Fibroblast of peridontal ligament (primary cell): Measurements from ENCODE around the gene FANCC.
"Not testable (repeated sequence)": the region's sequence is repeated elsewhere in the genome, so short reads cannot be mapped to it uniquely, and the experiment has no call there.

ENCODE experiments used
- DNase-seq: peaks from one replicate; pipeline ENCODE4 v3.0.0-alpha.2; 2010; ENCODE audit errors: extremely low read depth

Gene FANCC

GRCh38 chr9:95282332-95282731 is 35.2 kb downstream of the FANCC start:
- DNase-seq: no peak

GRCh38 chr9:95280745-95281144 is 36.8 kb downstream of the FANCC start:
- DNase-seq: no peak

- no peak for DNase-seq
Measured at GRCh38 chr9:95277509-95277908, 40.0 kb downstream of the FANCC start.

- no peak for DNase-seq
Measured at GRCh38 chr9:95276395-95276954, 41.0 kb downstream of the FANCC start.

- not testable (repeated sequence) for DNase-seq
Measured at GRCh38 chr9:95274160-95274559, 43.3 kb downstream of the FANCC start.

- no peak for DNase-seq
Measured at GRCh38 chr9:95273369-95274022, 44.0 kb downstream of the FANCC start.

GRCh38 chr9:95272830-95273229 is 44.7 kb downstream of the FANCC start:
- DNase-seq: no peak

- no peak for DNase-seq
Measured at GRCh38 chr9:95270790-95271189, 46.7 kb downstream of the FANCC start.

GRCh38 chr9:95269803-95270773 is 47.4 kb downstream of the FANCC start:
- DNase-seq: not testable (repeated sequence)

- peak; percentile 64 for DNase-seq
Measured at GRCh38 chr9:95268681-95269080, 48.8 kb downstream of the FANCC start.

GRCh38 chr9:95266649-95267048 is 50.9 kb downstream of the FANCC start:
- DNase-seq: no peak

GRCh38 chr9:95265960-95266359 is 51.5 kb downstream of the FANCC start:
- DNase-seq: no peak

- peak; percentile 70 for DNase-seq
Measured at GRCh38 chr9:95264954-95265615, 52.4 kb downstream of the FANCC start.

- DNase-seq: no peak
Measured at GRCh38 chr9:95261890-95262289, 55.6 kb downstream of the FANCC start.

- no peak for DNase-seq
Measured at GRCh38 chr9:95250462-95251221, 66.9 kb downstream of the FANCC start.

GRCh38 chr9:95249986-95250385 is 67.5 kb downstream of the FANCC start:
- no peak for DNase-seq

GRCh38 chr9:95246547-95246946 is 71.0 kb downstream of the FANCC start:
- no peak for DNase-seq

GRCh38 chr9:95242613-95243012 is 74.9 kb downstream of the FANCC start:
- DNase-seq: no peak

- DNase-seq: no peak
Measured at GRCh38 chr9:95239071-95239470, 78.4 kb downstream of the FANCC start.

GRCh38 chr9:95237336-95237735 is 80.2 kb downstream of the FANCC start:
- no peak for DNase-seq

GRCh38 chr9:95230046-95230445 is 87.5 kb downstream of the FANCC start:
- DNase-seq: no peak
